Heart left ventricle (tissue), 16 donors: ENCODE measurements around the gene VSTM2A. TPM values are rescaled to one million over a fixed set of nuclear protein-coding genes. Genes with fewer than 3 reads are reported as not detected.

ENCODE experiments used
- ATAC-seq, 4 donors: fragments of 200-7000 bp; cut with Tn5 transposase; one replicate each; pipeline ENCODE4 v1.9.1; 2020 to 2022; ENCODE audit warnings: moderate library complexity in 4 of 4, mild to moderate bottlenecking in 3 of 4, moderate number of reproducible peaks in 1 of 4
- DNase-seq, 5 donors: peaks; one replicate each; pipeline ENCODE4 v3.0.0-alpha.2; 2020
- H3K27ac ChIP-seq, 12 donors: fragments of 200-600 bp; sonication (generic) in 4 of 12; one replicate each; pipeline versions ENCODE4 v1.5.0 to v1.8.0; 2016 to 2022; ENCODE audit warnings: mild to moderate bottlenecking in 2 of 12
- H3K27me3 ChIP-seq, 9 donors: fragments of 200-600 bp; sonication (generic) in 2 of 9; one replicate each; pipeline versions ENCODE4 v1.5.1 to v1.8.0; 2016 to 2022; ENCODE audit warnings: mild to moderate bottlenecking in 3 of 9
- H3K36me3 ChIP-seq, 9 donors: fragments of 200-600 bp; sonication (generic) in 2 of 9; one replicate each; pipeline versions ENCODE4 v1.5.0 to v1.8.0; 2018 to 2022; ENCODE audit warnings: mild to moderate bottlenecking in 2 of 9
- H3K4me1 ChIP-seq, 12 donors: fragments of 200-600 bp; sonication (generic) in 4 of 12; one replicate each; pipeline versions ENCODE4 v1.5.0 to v1.8.0; 2016 to 2022; ENCODE audit warnings: mild to moderate bottlenecking in 3 of 12
- H3K4me3 ChIP-seq, 12 donors: fragments of 200-600 bp; sonication (generic) in 4 of 12; one replicate each; pipeline versions ENCODE4 v1.5.0 to v1.8.0; 2017 to 2022; ENCODE audit warnings: mild to moderate bottlenecking in 9 of 12, moderate library complexity in 4 of 12
- H3K9me3 ChIP-seq, 12 donors: fragments of 200-600 bp; sonication (generic) in 4 of 12; one replicate each; pipeline versions ENCODE4 v1.5.0 to v1.8.0; 2016 to 2022; ENCODE audit warnings: mild to moderate bottlenecking in 1 of 12
- POLR2A ChIP-seq, 2 donors: fragments of 450-650 bp; IDR thresholded peaks; one replicate each; pipeline ENCODE4 v1.6.1; 2017; ENCODE audit warnings: antibody characterized with exemption in 2 of 2, mild to moderate bottlenecking in 2 of 2, moderate library complexity in 2 of 2
- WGBS, 4 donors: extraction: QIAGEN DNeasy Blood & Tissue Kit in 2 of 4; methylation state at CpG; one replicate each; pipeline versions ENCODE4 v1.1.5 to v1.1.7; 2013 to 2018; 5-methylcytosine and 5-hydroxymethylcytosine counted together
- intact Hi-C, 10 donors: fragments of 100-400 bp; cut with DNase I; formaldehyde crosslinking; loops; one replicate each; pipeline versions ENCODE4 v1.11.1 to v1.14.2; 2022
- polyA plus RNA-seq, 2 donors: library from polyadenylated mRNA; stranded (reverse); fragments of 200-250 nt; gene quantifications; one replicate each; pipeline ENCODE4 v1.2.3, GENCODE V29; 2013
- total RNA-seq, 9 donors: library from RNA; depleted of rRNA in 2 of 9; stranded (reverse); fragments of >200 nt in 2 of 9; fragmentation: NEBNext Ultra II Directional in 3 of 9; extraction: Animal tissue kit (Norgen Biotek cat#: 25700) in 3 of 9; gene quantifications; one replicate each; pipeline versions ENCODE4 v1.1.0 to v1.2.4, GENCODE V29; 2016 to 2023
- TF ChIP-seq, protein P1 (sequence below), 12 donors: fragments of 200-600 bp; sonication (generic) in 4 of 12; IDR thresholded peaks; one replicate each; pipeline versions ENCODE4 v1.5.0 to v1.8.0; 2018 to 2022; ENCODE audit warnings: antibody characterized with exemption in 12 of 12, mild to moderate bottlenecking in 5 of 12
- donor health status: ischemic (EF 13 %, LVEDD 7.1; RV severe dilation, severe dysfunction).
- donor health status: healthy with polysubstance abuse.
- donor health status: DM: no; HTN: yes; CAD: no.
- donor health status: DM: no; HTN: no; CAD: no.
- donor health status: ischemic (EF 25% LVEDD 6.9; RV normal size, moderate dysfunction).
- donor health status: ischemic (EF 25% LVEDD 5.7; RV mildly dilated, moderate dysfunction).
- donor health status: healthy.
- donor health status: DM: yes; HTN: yes; CAD: no.
- donor health status: ischemic (EF 35%, LVEDD 5.7; RV mildly dilated, moderate dysfunction).
- donor health status: nonischemic (EF 11% LVEDD 7.7; RV severe dilation, severe dysfunction).
- donor health status: DM: yes; HTN: yes; CAD: no.
- donor health status: PGD.
- donor health status: ischemic (EF 29% LVEDD 5.4; RV normal size, mild dysfunction).
- donor health status: nonischemic (EF 23%, LVEDD 6.1; RV moderate dilation, normal function).

The VSTM2A gene
- total and polyA plus RNA-seq, 11 donors = not detected

DNA sequence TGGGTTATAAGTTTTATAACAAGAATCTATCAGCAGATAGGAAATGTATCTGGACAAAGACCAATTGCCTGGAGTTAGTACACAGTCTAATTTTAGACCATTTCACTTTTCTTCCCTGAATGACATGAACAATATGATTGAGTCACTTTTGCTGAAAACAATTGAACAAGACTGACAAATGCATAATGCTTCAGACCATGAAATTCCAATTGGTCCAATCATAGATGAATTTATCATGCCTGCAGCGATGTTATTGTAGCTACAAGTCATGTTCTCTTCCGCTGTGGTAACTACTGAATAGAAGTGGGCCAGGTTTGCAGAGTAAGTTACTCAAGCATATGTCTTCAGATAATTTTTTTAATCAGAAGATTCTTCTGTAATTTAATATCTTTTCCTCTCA, 73.4 kb downstream of the VSTM2A start:
- TF ChIP-seq POLR2A (IDR thresholded peaks at IDR 0.05) = no peak
- TF ChIP-seq, protein P1, sequence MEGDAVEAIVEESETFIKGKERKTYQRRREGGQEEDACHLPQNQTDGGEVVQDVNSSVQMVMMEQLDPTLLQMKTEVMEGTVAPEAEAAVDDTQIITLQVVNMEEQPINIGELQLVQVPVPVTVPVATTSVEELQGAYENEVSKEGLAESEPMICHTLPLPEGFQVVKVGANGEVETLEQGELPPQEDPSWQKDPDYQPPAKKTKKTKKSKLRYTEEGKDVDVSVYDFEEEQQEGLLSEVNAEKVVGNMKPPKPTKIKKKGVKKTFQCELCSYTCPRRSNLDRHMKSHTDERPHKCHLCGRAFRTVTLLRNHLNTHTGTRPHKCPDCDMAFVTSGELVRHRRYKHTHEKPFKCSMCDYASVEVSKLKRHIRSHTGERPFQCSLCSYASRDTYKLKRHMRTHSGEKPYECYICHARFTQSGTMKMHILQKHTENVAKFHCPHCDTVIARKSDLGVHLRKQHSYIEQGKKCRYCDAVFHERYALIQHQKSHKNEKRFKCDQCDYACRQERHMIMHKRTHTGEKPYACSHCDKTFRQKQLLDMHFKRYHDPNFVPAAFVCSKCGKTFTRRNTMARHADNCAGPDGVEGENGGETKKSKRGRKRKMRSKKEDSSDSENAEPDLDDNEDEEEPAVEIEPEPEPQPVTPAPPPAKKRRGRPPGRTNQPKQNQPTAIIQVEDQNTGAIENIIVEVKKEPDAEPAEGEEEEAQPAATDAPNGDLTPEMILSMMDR (IDR thresholded peaks at IDR 0.05) = no peak
- intact Hi-C loops = no loop called here
- Histone ChIP-seq H3K27ac (no peak overlapping the region), H3K4me1 (no peaks in the 10 kb centered on the region), H3K9me3 (no peaks in the 10 kb centered on the region), H3K4me3 (no peak overlapping the region), H3K36me3 (no peaks in the 10 kb centered on the region), H3K27me3 (no peaks in the 10 kb centered on the region)
- 76 to 90% (median 86%) methylated on average over 2 of the region's 2 CpGs for WGBS, 4 donors
- DNase-seq = no peak
- ATAC-seq = no peak

Other genes with a start within 250 kb of the VSTM2A start
- gene SEC61G, start 216.8 kb downstream of the VSTM2A start, total RNA-seq = 100 to 1,000 TPM in 4 of 9 donors, 10 to 100 TPM in 5; 65.7 to 200 (median 84.2) TPM
- 100 to 1,000 TPM; 240 to 629 TPM for gene SEC61G, start 216.8 kb downstream of the VSTM2A start, polyA plus RNA-seq